HUES6 (cell line): ENCODE data around the gene CNIH3.

ENCODE experiments used
- H3K27ac ChIP-seq: 2 replicates; pipeline ENCODE4 v1.7.0; 2013; ENCODE audit warnings: low read depth, mild to moderate bottlenecking, low read length, inconsistent platforms
- H3K27me3 ChIP-seq: 2 replicates; pipeline ENCODE4 v1.6.1; 2013; ENCODE audit warnings: low read length; ENCODE audit not compliant: control insufficient read depth, insufficient read depth
- H3K36me3 ChIP-seq: 2 replicates; pipeline ENCODE4 v1.6.1; 2013; ENCODE audit warnings: low read length; ENCODE audit not compliant: control insufficient read depth, insufficient read depth
- H3K4me1 ChIP-seq: 2 replicates; pipeline ENCODE4 v1.6.1; 2013; ENCODE audit warnings: low read length; ENCODE audit not compliant: control insufficient read depth, insufficient read depth
- H3K4me3 ChIP-seq: 2 replicates; pipeline ENCODE4 v1.5.1; 2013; ENCODE audit warnings: low read depth, low read length
- H3K9ac ChIP-seq: one replicate; pipeline ENCODE4 v1.6.1; 2013; ENCODE audit warnings: mild to moderate bottlenecking, low read length
- H3K9me3 ChIP-seq: 2 replicates; pipeline ENCODE4 v1.6.1; 2013; ENCODE audit warnings: low read depth, low read length; ENCODE audit not compliant: control insufficient read depth, insufficient read depth

The CNIH3 gene

GRCh38 chr1:224745394-224745793, 129.3 kb downstream of the CNIH3 start:
- H3K36me3 ChIP-seq: no peaks in the 10 kb centered on the region
- H3K27me3 ChIP-seq: no peaks in the 10 kb centered on the region
- H3K9ac ChIP-seq: no peak overlapping the region
- no peak overlapping the region for H3K4me3 ChIP-seq
- H3K4me1 ChIP-seq: no peaks in the 10 kb centered on the region
- H3K9me3 ChIP-seq: no peaks in the 10 kb centered on the region
- no peak overlapping the region for H3K27ac ChIP-seq

GRCh38 chr1:224745924-224746323, 129.8 kb downstream of the CNIH3 start:
- H3K27ac ChIP-seq: no peak overlapping the region
- no peaks in the 10 kb centered on the region for H3K36me3 ChIP-seq
- H3K9ac ChIP-seq: no peak overlapping the region
- no peaks in the 10 kb centered on the region for H3K27me3 ChIP-seq
- H3K4me1 ChIP-seq: no peaks in the 10 kb centered on the region
- no peak overlapping the region for H3K4me3 ChIP-seq
- no peaks in the 10 kb centered on the region for H3K9me3 ChIP-seq

GRCh38 chr1:224747578-224747977, 131.5 kb downstream of the CNIH3 start:
- Histone ChIP-seq H3K4me1 (no peaks in the 10 kb centered on the region), H3K27ac (no peak overlapping the region), H3K9ac (no peak overlapping the region), H3K9me3 (no peaks in the 10 kb centered on the region), H3K36me3 (no peaks in the 10 kb centered on the region), H3K4me3 (no peak overlapping the region), H3K27me3 (no peaks in the 10 kb centered on the region)

GRCh38 chr1:224749916-224750315, 133.8 kb downstream of the CNIH3 start:
- Histone ChIP-seq H3K9ac (no peak overlapping the region), H3K36me3 (no peaks in the 10 kb centered on the region), H3K9me3 (no peaks in the 10 kb centered on the region), H3K4me3 (no peak overlapping the region), H3K27ac (no peak overlapping the region), H3K27me3 (no peaks in the 10 kb centered on the region), H3K4me1 (no peaks in the 10 kb centered on the region; the same call in 1 of the 2 replicates)

GRCh38 chr1:224751624-224752311, 135.7 kb downstream of the CNIH3 start:
- Histone ChIP-seq H3K36me3 (no peaks in the 10 kb centered on the region), H3K9me3 (no peaks in the 10 kb centered on the region), H3K27ac (no peak overlapping the region), H3K9ac (no peak overlapping the region), H3K4me1 (no peaks in the 10 kb centered on the region; the same call in 1 of the 2 replicates), H3K4me3 (no peak overlapping the region), H3K27me3 (no peaks in the 10 kb centered on the region)

GRCh38 chr1:224753491-224753890, 137.4 kb downstream of the CNIH3 start:
- H3K9ac ChIP-seq: no peak overlapping the region
- no peaks in the 10 kb centered on the region for H3K36me3 ChIP-seq
- H3K27ac ChIP-seq: no peak overlapping the region
- no peaks in the 10 kb centered on the region for H3K27me3 ChIP-seq
- H3K4me3 ChIP-seq: no peak overlapping the region
- H3K4me1 ChIP-seq: no peaks in the 10 kb centered on the region; the same call in 1 of the 2 replicates
- peaks cover 4% of the 10 kb centered on the region; the same call in 1 of the 2 replicates for H3K9me3 ChIP-seq

- no peaks in the 10 kb centered on the region for H3K27me3 ChIP-seq
- H3K27ac ChIP-seq: no peak overlapping the region
- H3K4me3 ChIP-seq: no peak overlapping the region
- no peaks in the 10 kb centered on the region; the same call in 1 of the 2 replicates for H3K4me1 ChIP-seq
- H3K36me3 ChIP-seq: no peaks in the 10 kb centered on the region
- peaks cover 14% of the 10 kb centered on the region; the same call in 1 of the 2 replicates for H3K9me3 ChIP-seq
- H3K9ac ChIP-seq: no peak overlapping the region
These were observed 139.5 kb downstream of the CNIH3 start for GRCh38 chr1:224755586-224755985.

GRCh38 chr1:224757508-224757907, 141.4 kb downstream of the CNIH3 start:
- Histone ChIP-seq H3K9ac (no peak overlapping the region), H3K9me3 (peaks cover 14% of the 10 kb centered on the region; the same call in 1 of the 2 replicates), H3K4me3 (no peak overlapping the region), H3K36me3 (no peaks in the 10 kb centered on the region), H3K4me1 (no peaks in the 10 kb centered on the region; the same call in 1 of the 2 replicates), H3K27me3 (no peaks in the 10 kb centered on the region), H3K27ac (no peak overlapping the region)

- no peak overlapping the region for H3K4me3 ChIP-seq
- H3K36me3 ChIP-seq: no peaks in the 10 kb centered on the region
- peaks cover 14% of the 10 kb centered on the region; the same call in 1 of the 2 replicates for H3K9me3 ChIP-seq
- no peak overlapping the region for H3K27ac ChIP-seq
- no peaks in the 10 kb centered on the region; the same call in 1 of the 2 replicates for H3K4me1 ChIP-seq
- no peaks in the 10 kb centered on the region for H3K27me3 ChIP-seq
- H3K9ac ChIP-seq: no peak overlapping the region
These were observed 143.0 kb downstream of the CNIH3 start for GRCh38 chr1:224759135-224759534.

GRCh38 chr1:224759681-224760091, 143.6 kb downstream of the CNIH3 start:
- Histone ChIP-seq H3K27ac (no peak overlapping the region), H3K9ac (no peak overlapping the region), H3K4me1 (no peaks in the 10 kb centered on the region; the same call in 1 of the 2 replicates), H3K27me3 (no peaks in the 10 kb centered on the region), H3K36me3 (no peaks in the 10 kb centered on the region), H3K4me3 (no peak overlapping the region), H3K9me3 (peaks cover 14% of the 10 kb centered on the region; the same call in 1 of the 2 replicates)

- Histone ChIP-seq H3K27me3 (no peaks in the 10 kb centered on the region), H3K27ac (no peak overlapping the region), H3K9me3 (peaks cover 14% of the 10 kb centered on the region; the same call in 1 of the 2 replicates), H3K9ac (no peak overlapping the region), H3K36me3 (no peaks in the 10 kb centered on the region), H3K4me1 (no peaks in the 10 kb centered on the region; the same call in 1 of the 2 replicates), H3K4me3 (no peak overlapping the region)
These were observed 144.0 kb downstream of the CNIH3 start for GRCh38 chr1:224760163-224760562.
